HEK293T (cell line): Measurements from ENCODE around the gene FA2H.

Experiments
- BHLHE40 ChIP-seq: fragments of 450-650 bp; IDR thresholded peaks from 2 replicates; pipeline ENCODE4 v1.6.1; 2016; ENCODE audit warnings: mild to moderate bottlenecking, moderate library complexity, borderline replicate concordance
- ELF4 ChIP-seq: fragments of 450-650 bp; IDR thresholded peaks from 2 replicates; pipeline ENCODE4 v1.6.1; 2017; ENCODE audit warnings: antibody characterized with exemption
- FOXK2 ChIP-seq: fragments of 450-650 bp; IDR thresholded peaks from 2 replicates; pipeline ENCODE4 v1.6.1; 2016; ENCODE audit warnings: mild to moderate bottlenecking
- LEF1 ChIP-seq: fragments of 450-650 bp; IDR thresholded peaks from 2 replicates; pipeline ENCODE4 v1.6.1; 2017; ENCODE audit warnings: mild to moderate bottlenecking, borderline replicate concordance
- PKNOX1 ChIP-seq: fragments of 450-650 bp; IDR thresholded peaks from 2 replicates; pipeline ENCODE4 v1.6.1; 2016
- SP1 ChIP-seq: fragments of 450-650 bp; IDR thresholded peaks from 2 replicates; pipeline ENCODE4 v1.6.1; 2017
- SUZ12 ChIP-seq: fragments of 450-650 bp; IDR thresholded peaks from 2 replicates; pipeline ENCODE4 v1.6.1; 2016; ENCODE audit warnings: mild to moderate bottlenecking

GRCh38 chr16:74776926-74777325 is 2.3 kb upstream of the FA2H start:
- no peak for TF ChIP-seq BHLHE40
- TF ChIP-seq LEF1 = no peak
- no peak for TF ChIP-seq SUZ12
- TF ChIP-seq PKNOX1 = no peak
- no peak for TF ChIP-seq FOXK2
- no peak for TF ChIP-seq SP1
- TF ChIP-seq ELF4 = no peak
